NCI-H187 treated with DMSO at 0.1 percent for 48 hours (cell line): ENCODE results near the gene SH2D6.
"Not testable (repeated sequence)": the region's sequence is repeated elsewhere in the genome, so short reads cannot be mapped to it uniquely, and the experiment has no call there.

ENCODE experiments used
- DNase-seq: peaks from one replicate; lab custom pipeline; 2025; lab: John Stamatoyannopoulos, UW

The SH2D6 gene

DNA sequence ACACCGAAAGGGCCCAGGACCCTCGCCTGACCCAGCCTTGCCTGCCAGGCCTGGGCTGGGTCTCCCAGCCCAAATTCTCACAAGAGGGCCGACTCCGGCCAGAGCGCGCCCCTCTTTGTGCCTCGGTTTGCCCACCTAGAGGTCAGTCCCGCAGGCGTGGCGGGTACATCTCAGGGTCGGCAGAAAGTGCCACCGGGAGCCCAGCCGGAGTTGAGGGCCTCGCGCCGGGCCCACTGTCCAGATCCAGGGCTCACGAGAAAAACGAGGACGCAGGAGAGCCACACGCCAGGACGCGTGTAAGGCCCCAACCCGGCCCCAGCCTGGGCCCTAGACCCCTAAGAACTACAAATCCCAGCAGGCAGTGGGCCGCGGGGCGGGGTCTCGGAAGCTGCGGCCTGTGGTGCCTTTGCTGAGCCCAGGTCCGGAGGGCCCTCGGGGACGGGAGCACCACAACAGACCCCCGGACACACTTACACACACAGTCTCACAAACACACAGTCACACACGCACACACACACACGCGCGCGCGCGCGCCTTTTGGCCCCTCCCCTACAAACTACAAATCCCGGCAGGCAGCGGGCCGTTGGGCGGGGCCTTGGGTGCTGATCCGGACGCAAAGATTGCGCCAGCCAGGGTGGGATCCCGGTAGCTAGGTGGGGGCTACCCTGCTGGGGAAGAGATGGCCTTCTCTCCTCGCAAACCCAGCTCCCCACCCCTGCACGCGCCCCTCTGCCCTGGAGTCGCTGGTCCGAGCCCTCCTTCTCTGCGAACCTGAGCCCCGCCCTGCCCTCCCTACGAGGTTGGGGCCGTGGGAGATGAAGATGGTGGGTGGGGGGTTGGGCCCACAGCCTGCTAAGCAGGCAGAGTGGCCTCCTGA lies at the start of gene SH2D6:
Gene SH2D6, plus strand, starts transcription at position 583 of the 877 bp plus-strand sequence. CDS start 10,752 bp downstream, outside the sequence.
- DNase-seq, result no peak

DNA sequence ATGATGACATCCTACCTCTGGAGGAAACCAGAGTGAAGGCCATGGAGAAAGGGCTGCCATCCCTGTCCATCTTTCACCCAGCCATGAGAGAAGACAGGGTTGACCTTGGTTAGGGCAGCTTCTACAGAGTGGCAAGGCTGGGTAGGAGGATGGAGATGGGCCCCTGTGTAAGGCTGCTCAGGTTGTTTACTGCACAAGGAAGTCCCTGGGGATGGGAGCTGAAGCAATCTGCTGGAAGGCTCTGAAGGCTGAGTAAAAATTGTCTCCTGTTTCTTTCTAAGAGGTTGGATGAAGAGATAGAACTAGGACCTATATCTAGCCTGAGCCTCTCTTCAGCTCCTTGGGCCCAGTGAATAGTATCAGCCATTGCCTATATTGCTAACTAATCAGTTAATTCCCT lies 49.6 kb upstream of the SH2D6 start:
- DNase-seq, result no peak

DNA sequence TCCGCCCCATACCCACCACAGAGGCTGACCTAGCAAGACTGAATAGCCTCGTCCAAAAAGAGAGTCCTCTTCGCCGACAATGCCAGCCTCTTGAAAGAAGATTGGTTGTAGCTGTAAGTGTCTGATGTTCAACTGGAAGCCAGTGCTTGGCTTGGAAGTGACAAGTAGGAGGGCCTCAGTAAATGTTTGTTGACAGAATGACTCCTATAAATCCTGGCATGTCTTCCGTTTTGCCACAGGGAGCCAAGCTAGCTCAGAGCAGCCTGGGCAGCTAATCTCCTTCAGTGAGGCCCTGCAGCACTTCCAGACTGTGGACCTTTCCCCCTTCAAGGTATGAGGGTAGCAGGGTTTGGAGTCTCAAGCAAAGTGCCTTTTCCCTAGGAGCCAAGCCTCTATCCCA lies 49.0 kb upstream of the SH2D6 start:
- no peak for DNase-seq

DNA sequence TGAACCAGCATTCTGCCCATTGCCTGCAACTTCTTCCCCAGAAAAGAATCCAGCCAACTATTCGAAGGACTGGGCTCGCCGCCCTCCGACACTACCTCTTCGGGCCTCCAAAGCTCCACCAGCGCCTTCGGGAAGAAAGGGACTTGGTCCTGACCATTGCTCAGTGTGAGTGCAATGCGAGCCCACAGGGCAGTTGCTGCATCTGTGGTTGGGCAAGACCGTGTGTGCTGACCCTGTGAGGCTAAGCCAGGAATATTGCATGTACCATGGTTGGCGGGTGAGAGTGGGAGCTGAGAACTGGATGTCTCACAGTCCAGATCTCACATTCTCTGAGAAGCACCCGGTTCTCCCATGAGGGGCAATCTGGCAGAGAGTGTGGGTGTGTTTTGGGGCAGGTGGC lies 47.5 kb upstream of the SH2D6 start:
- no peak for DNase-seq

DNA sequence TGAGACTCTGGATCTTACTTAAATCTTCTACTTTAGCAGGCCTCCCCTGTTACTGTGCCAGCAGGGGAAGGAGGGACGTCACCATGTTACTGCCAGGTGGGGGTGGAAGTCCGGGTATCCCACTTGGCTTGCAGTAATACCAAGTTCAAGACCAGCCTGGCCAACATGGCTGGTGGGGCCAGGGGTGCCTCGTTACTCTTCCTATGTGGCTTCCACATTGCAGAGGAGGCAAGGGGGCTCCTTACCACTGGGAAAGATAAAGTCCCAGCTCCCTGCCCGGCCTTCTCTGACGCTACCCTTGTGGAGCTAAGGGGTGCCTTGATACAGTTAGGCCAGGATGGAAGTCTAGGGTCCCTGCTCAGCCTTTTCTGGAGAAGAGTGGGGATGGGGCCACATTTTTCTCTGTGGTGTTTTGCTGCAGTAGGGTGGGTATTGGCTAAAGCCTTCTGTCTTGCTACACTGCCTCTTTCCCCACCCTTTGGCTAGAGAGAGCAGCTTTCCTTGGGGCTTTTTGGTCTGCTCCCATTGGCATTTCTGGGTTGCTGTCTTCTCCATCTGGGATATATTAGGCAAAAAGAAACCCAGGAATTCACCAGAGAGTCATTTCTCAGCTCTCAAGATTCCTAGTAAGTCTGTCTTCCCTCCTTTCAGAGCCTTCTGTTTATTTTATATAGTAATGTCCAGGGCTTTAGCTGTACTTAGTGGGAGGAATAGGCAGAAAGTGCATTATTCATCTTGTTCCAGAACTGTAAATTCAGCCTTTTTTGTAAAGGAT lies 42.0 kb upstream of the SH2D6 start:
- DNase-seq, result no peak

DNA sequence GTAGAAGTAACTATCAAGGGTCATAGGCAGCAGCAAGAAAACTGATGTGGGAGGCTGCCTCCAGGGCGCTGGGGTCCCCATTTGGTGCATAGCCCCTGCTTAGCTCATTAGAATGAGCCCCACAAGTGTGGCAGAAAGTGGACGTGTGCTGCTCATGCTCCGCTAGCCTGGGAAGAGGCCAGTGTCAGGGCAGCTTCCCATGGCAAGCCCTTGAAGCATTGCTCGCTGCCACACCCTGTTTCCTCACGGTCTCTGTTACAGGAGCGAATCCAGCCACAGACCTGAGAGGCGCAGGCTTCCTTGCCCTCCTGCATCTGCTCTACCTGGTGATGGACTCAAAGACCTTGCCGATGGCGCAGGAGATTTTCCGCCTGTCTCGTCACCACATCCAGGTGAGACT lies 41.4 kb upstream of the SH2D6 start:
- no peak for DNase-seq

DNA sequence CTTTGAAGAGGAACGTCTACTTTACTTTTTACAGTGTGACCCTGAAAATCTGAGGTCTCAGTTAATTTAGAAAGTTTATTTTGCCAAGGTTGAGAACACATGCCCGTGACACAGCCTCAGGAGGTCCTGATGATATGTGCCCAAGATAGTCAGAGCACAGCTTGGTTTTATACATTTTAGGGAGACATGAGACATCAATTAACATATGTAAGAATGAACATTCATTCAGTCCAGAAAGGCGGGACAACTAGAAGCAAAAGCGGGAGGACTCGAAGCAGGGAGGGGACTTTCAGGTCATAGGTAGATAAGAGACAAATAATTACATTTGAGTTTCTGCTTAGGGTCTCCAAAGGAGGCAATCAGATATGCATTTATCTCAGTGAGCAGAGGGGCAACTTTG lies 40.3 kb upstream of the SH2D6 start:
- DNase-seq, result no peak

DNA sequence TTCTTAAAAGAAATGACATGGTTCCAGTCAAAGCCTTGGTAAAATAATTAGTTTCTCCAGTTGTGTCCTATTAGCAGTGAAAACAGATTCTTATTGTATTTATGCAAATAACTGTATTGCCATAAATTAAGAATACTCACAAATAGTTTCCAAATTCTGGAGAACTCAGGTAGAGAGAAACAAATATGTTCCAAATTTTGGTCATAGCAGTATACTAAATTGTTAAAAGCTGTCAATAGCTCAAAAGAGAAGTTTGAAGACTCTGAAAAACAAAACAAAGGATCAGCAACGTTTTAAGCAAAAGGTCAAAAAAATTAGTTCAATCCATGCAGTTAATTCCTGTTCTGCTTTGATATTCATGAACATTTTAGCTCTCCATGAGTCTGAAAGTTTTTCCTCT lies 38.5 kb upstream of the SH2D6 start:
- no peak for DNase-seq

DNA sequence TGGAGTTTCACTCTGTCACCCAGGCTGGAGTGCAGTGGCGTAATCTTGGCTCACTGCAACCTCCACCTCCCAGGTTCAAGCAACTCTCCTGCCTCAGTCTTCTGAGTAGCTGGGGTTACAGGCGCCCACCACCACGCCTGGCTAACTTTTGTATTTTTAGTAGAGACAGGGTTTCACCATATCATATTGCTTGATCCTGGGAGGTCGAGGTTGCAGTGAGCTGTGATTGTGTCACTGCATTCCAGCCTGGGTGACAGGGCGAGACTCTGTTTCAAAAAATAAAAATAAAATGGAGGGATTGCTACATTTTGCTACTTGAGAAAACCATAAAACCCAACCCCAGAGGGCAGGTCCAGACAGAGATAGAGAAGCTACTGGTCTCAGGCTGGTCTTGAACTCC lies 35.4 kb upstream of the SH2D6 start:
- not testable (repeated sequence) for DNase-seq

DNA sequence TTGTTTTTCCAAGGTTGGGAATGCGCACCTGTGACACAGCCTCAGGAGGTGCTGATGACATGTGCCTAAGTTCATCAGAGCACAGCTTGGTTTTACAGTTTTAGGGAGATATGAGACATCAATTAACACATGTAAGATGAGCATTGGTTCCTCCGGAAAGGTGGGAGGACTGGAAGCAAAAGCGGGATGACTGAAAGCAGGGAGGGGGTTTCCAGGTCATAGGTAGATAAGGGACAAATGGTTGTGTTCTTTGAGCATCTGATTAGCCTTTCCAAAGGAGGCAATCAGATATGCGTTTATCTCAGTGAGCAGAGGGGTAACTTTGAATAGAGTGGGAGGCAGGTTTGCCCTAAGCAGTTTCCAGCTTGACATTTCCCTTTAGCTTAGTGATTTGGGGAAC lies 34.7 kb upstream of the SH2D6 start:
- no peak for DNase-seq

DNA sequence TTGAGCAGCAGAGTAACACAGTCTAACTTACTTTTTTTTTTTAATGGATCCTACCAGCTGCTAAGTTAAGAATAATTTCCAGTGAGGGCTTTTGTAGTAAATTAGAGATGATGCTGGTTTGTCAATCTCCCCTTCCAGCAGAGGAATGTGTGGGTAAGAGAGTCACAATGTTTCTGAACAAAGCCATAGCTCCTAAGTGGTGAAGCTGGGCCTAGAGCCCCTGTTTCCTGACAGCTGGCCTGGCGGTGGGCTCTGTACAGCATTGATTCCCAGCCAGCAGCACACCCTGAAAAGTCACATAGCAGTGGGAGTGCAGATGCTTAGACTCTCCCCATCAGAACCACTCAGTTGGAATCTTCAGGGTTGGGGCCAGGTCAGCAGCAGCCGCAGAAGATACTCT lies 32.8 kb upstream of the SH2D6 start:
- DNase-seq, result no peak

DNA sequence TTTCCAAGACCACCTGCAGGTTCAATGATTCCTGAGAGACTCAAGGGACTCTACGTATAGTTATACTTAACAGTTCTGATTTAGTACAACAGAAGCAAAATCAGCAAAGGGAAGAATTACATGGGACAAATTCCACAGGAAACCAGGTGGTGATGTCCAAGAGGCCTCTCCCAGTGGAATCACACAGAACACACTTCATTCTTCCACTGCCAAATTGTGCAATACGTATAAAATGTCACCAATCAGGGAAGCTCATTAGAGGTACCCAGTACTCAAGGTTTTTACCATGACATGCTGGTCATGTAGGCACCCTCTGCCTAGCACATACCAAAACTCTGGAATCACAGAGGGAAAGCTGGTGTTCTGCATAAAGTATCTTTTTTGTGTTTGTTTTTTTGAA lies 30.8 kb upstream of the SH2D6 start:
- DNase-seq, result no peak

DNA sequence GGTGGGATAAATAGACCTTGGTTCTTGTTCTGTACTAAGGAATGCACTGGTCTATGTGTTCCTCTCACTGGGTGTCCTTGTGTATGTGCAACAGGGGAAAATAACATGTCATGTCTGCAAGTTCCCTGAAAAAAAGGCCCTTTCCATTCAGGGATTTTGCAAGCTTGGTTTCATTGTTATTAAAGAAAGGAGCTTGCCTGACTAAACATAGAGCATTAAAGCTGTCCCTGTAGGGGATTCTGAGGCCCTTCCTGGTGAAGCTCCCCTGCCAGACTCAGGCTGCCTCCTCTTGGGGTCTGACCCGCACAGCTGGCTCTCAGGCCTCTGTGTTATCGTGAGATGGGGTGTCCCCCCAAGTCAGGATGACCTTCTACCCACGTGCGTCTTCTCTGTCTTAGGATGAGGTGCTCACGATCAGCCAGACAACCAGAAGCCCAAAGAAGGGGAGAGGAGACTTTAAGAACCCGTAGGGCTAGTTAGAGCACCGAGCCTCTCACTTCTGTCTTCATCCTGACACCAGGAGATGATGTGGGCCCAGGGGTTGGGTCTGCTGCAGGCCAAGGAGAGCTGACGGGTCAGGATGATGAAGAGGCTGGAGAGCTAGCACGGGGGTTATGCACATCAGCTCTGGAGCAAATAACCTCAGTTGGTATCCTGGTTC lies 29.5 kb upstream of the SH2D6 start:
- no peak for DNase-seq

DNA sequence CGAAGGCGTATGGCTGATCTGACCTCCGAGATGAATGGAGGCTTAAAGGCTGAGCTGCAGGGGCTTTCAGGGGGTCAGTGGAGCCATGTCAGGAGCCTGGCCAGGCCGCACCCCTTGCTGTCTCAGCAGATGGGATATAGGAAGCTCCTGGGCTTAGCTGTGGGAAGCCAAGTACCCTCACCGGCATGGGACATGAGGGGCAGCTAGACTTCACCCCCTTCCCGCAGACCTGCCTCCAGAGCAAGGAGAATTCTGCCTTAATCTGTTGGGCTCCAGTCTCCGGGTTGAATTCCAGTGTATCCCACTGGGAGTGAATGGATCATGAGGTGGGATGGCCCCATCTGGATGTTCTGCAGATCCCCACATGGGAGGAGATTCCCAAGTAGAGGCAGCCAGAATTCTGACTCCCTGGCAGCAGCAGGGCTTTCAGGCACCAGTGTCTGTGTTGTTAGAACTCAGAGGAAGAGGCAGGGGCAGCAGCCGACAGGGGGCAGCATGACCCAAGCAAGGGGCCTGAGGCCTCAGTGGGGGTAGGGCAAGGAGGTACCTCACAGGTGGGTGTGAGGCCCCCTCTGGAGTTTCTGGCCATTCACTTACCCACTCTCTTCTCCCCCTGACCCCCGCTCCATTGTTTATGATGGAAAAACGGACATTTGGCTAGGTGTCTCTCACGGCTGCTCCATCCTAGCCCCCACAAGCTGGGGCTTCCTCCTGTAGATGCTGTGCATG lies 27.4 kb upstream of the SH2D6 start:
- no peak for DNase-seq

DNA sequence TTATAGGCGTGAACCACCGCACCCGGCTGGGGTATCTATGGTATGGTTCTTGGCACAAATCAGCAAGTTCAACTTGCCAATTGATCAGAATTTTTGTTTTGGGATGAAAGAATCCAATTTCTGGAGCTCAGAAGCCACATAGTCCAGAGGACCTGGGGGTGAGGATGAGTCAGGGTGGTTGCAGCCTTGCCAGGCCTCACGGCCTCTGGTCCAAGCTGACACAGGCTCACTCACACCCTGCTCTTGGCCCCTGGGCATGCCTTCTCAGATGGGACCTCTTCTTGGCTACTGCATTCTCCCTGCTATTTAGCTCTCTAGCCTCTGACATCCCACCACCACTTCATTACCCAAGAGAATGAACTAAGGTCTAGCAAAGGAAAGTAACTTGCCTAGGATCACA lies 24.7 kb upstream of the SH2D6 start:
- DNase-seq, result no peak

DNA sequence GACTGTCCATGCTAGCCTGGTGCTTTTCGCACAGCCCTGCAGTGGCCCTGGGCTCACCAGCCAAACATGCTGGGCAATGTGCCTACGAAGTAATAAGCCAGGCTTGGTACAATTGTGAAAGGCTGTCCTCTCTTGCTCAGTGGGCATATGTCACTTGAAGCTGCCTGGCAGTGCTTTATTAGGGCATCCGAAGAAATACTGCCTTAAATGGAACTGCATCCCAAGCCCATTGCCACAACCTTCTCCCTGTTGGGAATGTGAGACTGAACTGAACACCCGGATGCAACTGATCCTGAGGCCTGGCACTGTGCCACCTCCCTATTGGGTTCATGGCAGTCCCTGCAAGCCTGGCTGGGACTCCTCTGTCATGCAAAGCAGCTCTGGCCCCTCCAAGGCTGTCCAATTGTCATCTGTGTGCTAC lies 24.2 kb upstream of the SH2D6 start:
- DNase-seq, result no peak

DNA sequence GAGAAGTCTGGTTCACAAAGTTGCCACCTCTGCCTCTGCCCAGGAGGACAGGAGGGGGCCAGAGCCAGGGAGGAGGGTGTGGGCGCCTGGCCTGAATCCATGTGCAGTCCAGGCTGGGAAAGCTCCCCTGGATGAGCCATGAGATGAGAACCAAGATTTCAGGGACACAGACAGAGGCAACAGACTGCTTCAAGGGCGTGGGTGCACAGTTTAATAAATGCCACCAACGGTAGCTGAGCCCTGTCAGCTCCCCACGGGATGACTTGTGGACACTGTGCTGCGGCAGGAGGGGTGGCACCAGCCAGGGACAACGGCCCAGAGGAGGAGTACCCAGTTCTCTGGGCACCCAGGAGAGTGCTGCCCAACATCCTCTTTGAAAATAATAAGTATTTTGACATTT lies 23.5 kb upstream of the SH2D6 start:
- DNase-seq, result no peak

DNA sequence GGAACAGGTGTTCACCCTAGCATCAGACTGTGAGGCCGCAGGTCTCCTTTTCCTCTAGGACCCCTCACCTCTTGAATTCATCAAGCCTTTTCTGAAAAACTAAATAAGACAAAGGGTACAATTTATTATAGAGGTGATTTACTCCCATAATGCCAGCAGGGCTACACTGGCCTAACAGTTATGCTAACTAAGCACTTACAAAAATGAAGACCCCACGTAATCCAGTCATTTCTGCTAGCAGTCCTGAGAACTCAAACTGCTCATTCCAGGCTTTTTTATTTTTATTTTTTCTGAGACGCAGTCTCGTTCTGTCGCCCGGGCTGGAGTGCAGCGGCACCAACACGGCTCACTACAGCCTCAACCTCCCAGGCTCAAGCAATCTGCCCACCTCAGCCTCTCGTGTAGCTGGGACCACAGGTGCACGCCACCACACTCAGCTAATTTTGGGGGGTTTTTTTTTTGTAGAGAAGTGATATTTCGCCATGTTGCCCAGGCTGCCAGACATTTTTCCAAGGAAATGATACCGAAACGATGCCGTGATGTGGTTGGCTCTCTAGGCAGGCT lies 22.5 kb upstream of the SH2D6 start:
- DNase-seq, result no peak

DNA sequence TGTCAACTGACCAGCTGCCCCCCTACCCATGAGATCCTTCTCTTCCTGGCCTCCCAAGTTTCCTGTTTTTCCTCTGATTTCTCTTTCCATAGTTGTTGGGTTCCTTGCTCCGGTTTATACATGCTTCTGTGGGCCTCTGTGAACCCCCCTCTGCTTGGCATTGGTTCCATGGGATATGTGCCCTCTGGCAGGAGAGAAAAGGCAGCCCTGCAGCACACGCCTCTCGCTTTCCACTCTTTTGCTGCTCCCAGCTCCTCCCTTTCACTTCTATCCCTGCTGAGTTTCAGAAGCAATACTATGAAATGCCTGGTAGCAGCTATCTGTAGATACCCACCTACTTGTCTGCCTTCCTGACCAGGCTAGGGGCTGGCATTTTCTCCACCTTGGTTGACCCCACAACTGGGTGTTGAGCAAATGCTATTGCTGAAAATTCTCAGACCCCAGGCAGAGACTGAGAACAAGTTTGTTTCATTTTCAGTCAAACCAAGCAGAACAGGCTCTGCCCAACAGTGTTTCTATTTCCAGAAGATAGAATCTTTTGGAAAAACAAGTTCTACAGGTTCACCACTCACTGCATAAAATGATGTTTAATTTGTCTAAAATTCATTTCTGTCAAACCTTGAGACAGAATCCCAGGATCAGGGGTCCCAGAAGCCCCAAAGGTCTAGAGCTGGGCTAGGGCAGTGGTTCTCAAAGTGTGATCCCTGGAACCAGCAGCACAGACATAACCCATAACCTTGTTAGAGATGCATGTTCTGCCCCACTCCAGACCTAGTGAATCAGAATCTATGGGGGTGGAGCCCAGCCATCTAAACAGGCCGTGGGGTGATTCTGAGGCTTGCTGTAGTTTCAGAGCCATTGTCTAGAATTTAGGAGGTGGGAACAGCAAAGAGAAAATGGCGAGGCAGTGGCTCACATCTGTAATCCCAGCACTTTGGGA lies 21.7 kb upstream of the SH2D6 start:
- no peak for DNase-seq

DNA sequence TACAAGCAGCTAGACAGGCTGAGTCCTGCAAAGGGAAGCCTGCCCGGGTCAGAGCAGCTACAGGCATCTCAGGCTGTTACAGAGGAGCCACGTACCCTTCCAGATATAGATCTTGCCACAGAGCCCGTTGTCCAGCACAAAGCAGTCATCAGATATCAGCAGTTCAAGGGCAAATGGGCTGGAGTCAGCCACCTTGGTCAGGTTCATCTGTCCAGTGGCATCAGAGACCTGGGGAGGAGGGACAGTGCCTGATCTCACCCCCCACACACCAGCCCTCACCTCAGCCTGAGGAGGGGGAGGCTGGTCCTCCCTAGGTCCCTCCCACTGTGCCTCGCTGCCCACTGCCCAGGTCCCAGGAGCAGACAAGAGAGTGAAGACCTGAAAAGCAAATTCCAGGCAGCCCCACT lies 20.6 kb upstream of the SH2D6 start:
- DNase-seq, result no peak
